ENCODE data around the gene SERPING1.

Gene SERPING1

DNA sequence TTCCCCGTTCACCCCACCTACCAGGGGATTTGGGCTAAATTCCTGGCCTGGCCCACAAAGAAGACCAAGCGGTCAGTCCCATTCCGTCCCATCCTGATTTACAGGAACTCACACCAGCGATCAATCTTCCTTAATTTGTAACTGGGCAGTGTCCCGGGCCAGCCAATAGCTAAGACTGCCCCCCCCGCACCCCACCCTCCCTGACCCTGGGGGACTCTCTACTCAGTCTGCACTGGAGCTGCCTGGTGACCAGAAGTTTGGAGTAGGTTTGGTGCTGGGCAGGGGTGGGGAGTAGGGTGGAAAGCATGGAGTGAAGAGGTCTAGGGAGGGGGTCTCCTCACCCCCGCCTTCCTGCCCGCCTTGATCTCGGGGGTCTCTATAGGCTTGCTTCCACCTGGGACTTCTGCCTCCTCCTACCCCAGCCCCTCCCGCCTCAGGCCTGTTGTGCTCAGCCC, at the start of gene SERPING1:
Gene SERPING1, plus strand, starts transcription at position 225 of the 455 bp plus-strand sequence. CDS start 586 bp downstream, outside the sequence.
- Histone ChIP-seq H3K9ac (ENCODE audit: low read depth, low read length) (peak within 1 kb of the TSS; percentile 46), H3K4me1 (ENCODE audit: insufficient read depth, low read length) (peaks cover 17% of the 10 kb centered on the region), H3K36me3 (ENCODE audit: insufficient read depth, low read length) (no peaks in the 10 kb centered on the region), H3K9me3 (ENCODE audit: control insufficient read depth, insufficient read depth, low read length) (no peaks in the 10 kb centered on the region)

DNA sequence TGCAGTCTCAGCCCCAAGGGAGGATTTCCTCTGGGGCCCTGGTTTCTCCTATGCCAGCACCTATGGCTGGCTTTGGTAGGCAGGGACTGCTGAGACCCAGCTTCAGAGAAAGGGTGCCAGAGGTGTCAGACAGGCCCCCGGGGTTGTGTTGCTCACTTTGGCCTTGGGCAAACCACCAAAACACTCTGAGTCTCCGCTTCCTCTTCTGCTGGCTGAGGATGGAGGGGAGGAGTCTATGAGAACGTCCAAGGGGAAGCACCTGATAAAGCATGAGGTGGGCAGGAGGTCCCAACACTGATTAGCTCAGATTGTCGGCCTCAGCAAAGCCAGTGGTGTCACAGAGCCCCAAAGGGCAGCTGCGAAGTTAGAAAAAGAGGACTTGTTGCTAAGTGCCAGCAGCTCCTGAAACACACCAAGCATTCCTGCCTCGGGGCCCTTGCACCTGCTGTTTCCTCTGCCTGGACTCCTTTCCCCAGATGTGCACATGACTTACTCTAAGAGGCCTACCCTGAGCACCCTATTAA, 49.6 kb upstream of the SERPING1 start:
- Histone ChIP-seq H3K9me3 (ENCODE audit: control insufficient read depth, insufficient read depth, low read length) (no peaks in the 10 kb centered on the region), H3K36me3 (ENCODE audit: insufficient read depth, low read length) (no peaks in the 10 kb centered on the region; the same call in 1 of the 2 replicates), H3K9ac (ENCODE audit: low read depth, low read length) (no peak overlapping the region), H3K4me1 (ENCODE audit: insufficient read depth, low read length) (peaks cover 17% of the 10 kb centered on the region)

DNA sequence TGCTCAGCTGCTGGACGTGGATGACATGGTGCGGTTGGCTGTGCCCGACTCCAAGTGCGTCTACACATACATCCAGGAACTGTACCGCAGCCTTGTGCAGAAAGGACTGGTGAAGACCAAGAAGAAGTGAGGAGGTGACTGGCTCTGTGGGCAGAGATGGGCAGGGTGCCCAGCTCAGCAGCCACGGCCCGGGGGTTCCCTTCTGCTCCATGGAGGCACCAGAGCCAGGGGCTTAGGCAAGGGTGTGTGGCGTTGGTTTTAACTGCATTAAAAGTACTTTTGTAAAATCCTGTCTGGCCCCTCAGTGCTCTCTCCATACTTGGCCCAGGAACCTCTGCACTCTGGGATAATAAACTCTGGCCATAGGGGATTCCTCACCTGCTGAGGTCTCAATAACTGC, 47.5 kb upstream of the SERPING1 start:
- H3K9me3 ChIP-seq (ENCODE audit: control insufficient read depth, insufficient read depth, low read length): no peaks in the 10 kb centered on the region
- H3K36me3 ChIP-seq (ENCODE audit: insufficient read depth, low read length): no peaks in the 10 kb centered on the region; the same call in 1 of the 2 replicates
- peaks cover 7% of the 10 kb centered on the region; the same call in 1 of the 2 replicates for H3K4me1 ChIP-seq (ENCODE audit: insufficient read depth, low read length)
- no peak overlapping the region for H3K9ac ChIP-seq (ENCODE audit: low read depth, low read length)

DNA sequence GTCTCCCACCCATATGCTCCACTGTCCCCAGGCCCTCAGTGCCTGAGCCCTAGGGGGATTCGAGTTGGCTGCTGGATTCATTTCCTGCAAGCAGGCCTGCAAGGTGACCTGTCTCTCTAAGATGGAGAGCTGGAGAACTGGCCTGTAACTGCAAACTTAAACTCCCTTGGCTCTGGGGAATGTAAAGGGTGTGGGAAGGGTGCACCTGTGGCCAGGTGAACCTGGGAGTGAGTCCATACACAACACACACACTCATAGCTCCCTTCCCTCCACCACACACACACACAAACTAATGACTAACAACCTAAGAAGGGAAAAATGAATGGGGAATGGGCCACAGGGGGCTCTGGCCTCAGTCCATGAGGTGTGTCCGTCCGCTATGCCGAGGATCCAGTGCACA, 45.5 kb upstream of the SERPING1 start:
- Histone ChIP-seq H3K9me3 (ENCODE audit: control insufficient read depth, insufficient read depth, low read length) (no peaks in the 10 kb centered on the region), H3K36me3 (ENCODE audit: insufficient read depth, low read length) (no peaks in the 10 kb centered on the region; the same call in 1 of the 2 replicates), H3K4me1 (ENCODE audit: insufficient read depth, low read length) (peaks cover 7% of the 10 kb centered on the region; the same call in 1 of the 2 replicates), H3K9ac (ENCODE audit: low read depth, low read length) (no peak overlapping the region)

DNA sequence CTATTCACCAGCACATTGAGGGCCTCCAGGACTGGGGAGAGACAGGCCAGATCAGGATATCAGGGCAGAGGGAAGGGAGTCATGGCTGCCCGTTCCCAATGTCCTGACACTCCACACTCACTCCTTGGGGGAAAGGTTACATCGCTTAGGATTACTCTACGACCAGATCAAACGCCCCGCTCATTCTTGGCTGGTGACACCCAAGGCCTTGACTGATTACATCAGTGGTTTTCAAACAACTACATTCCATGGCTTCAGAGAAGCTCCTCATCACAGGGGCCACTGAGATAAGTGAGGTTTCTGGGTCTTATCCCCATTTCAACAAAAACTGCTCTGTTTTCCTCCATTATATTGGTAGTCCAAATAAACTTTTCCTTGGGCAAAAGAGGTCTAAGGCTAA, 45.0 kb upstream of the SERPING1 start:
- H3K4me1 ChIP-seq (ENCODE audit: insufficient read depth, low read length): peaks cover 2% of the 10 kb centered on the region; the same call in 1 of the 2 replicates
- H3K36me3 ChIP-seq (ENCODE audit: insufficient read depth, low read length): no peaks in the 10 kb centered on the region; the same call in 1 of the 2 replicates
- no peaks in the 10 kb centered on the region for H3K9me3 ChIP-seq (ENCODE audit: control insufficient read depth, insufficient read depth, low read length)
- no peak overlapping the region for H3K9ac ChIP-seq (ENCODE audit: low read depth, low read length)

DNA sequence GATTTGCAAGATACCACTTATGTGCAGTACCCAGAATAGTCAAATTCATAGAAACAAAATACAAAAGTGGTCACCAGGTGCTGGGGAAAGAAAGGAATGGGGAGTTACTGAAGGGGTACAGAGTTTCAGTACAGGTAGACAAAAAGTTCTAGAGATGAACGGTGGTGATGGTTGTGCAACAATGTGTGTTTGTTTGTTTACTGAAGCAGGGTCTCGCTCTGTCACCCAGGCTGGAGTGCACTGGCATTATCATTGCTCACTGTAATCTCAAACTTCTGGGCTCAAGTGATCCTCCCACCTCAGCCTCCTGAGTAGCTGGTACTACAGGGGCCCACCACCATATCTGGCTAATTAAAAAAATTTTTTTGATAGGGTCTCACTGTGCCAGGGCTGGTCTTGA, 42.1 kb upstream of the SERPING1 start:
- H3K9me3 ChIP-seq (ENCODE audit: control insufficient read depth, insufficient read depth, low read length): no peaks in the 10 kb centered on the region
- H3K36me3 ChIP-seq (ENCODE audit: insufficient read depth, low read length): no peaks in the 10 kb centered on the region; the same call in 1 of the 2 replicates

DNA sequence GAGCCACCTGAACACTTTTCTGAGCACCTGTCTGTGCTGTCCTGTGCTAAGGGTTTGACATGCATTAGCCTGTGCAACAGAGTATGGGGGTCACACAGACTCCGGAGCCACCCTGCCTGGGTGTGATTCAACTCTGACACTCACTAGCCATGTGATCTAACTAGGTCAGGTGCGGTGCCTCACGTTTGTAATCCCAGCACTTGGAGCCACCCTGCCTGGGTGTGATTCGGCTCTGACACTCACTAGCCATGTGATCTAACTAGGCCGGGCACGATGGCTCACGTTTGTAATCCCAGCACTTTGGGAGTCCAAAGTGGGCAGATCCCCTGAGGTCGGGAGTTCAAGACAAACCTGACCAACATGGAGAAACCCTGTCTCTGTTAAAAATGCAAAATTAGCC, 41.4 kb upstream of the SERPING1 start:
- Histone ChIP-seq H3K9ac (ENCODE audit: low read depth, low read length) (no peak overlapping the region), H3K9me3 (ENCODE audit: control insufficient read depth, insufficient read depth, low read length) (no peaks in the 10 kb centered on the region), H3K4me1 (ENCODE audit: insufficient read depth, low read length) (no peaks in the 10 kb centered on the region), H3K36me3 (ENCODE audit: insufficient read depth, low read length) (no peaks in the 10 kb centered on the region; the same call in 1 of the 2 replicates)

More for the DNA sequence above, 42.1 kb upstream of the SERPING1 start:
- H3K4me1 ChIP-seq (ENCODE audit: insufficient read depth, low read length): no peaks in the 10 kb centered on the region
- H3K9ac ChIP-seq (ENCODE audit: low read depth, low read length): no peak overlapping the region

DNA sequence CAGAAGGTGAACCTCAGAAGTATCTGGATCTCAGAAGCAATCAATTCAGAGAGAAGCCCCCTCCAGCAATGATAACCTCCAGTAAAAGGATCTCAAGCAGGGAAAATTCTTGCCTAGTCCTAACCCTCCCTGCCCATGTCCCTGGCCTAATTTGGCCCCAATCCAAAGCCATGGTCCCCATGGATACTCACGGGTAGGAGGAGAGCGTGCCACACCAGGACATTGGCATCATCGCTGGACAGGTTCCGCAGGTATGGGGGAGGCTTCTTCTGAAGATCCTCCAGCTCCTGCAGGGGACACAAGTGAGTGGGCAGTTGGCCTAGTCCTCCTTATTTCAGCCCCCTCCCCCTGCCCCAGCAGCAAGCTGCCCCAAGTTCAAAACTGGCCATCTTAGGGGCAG, 37.3 kb upstream of the SERPING1 start:
- no peaks in the 10 kb centered on the region for H3K9me3 ChIP-seq (ENCODE audit: control insufficient read depth, insufficient read depth, low read length)
- no peak overlapping the region for H3K9ac ChIP-seq (ENCODE audit: low read depth, low read length)
- peaks cover 6% of the 10 kb centered on the region; the same call in 1 of the 2 replicates for H3K4me1 ChIP-seq (ENCODE audit: insufficient read depth, low read length)
- no peaks in the 10 kb centered on the region for H3K36me3 ChIP-seq (ENCODE audit: insufficient read depth, low read length)

DNA sequence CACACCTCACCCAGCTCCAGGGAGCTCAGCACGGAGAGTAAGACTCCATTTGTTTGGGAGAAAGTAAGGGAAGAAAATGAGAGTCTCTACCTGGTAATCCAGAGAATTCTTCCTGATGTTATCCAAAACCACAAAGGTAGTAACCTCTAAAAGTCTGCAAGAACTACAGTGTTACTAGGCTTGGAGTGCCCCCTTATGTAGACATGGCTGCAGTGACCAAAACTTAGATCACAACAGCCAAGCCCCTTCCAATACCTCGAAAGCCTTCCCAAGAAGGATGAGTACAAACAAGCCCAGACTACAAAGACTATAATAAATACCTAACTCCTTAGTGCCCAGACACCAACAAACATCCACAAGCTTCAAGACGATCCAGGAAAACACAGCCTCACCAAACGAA, 34.9 kb upstream of the SERPING1 start:
- H3K9ac ChIP-seq (ENCODE audit: low read depth, low read length): no peak overlapping the region
- no peaks in the 10 kb centered on the region for H3K36me3 ChIP-seq (ENCODE audit: insufficient read depth, low read length)
- H3K4me1 ChIP-seq (ENCODE audit: insufficient read depth, low read length): peaks cover 6% of the 10 kb centered on the region
- no peaks in the 10 kb centered on the region for H3K9me3 ChIP-seq (ENCODE audit: control insufficient read depth, insufficient read depth, low read length)

DNA sequence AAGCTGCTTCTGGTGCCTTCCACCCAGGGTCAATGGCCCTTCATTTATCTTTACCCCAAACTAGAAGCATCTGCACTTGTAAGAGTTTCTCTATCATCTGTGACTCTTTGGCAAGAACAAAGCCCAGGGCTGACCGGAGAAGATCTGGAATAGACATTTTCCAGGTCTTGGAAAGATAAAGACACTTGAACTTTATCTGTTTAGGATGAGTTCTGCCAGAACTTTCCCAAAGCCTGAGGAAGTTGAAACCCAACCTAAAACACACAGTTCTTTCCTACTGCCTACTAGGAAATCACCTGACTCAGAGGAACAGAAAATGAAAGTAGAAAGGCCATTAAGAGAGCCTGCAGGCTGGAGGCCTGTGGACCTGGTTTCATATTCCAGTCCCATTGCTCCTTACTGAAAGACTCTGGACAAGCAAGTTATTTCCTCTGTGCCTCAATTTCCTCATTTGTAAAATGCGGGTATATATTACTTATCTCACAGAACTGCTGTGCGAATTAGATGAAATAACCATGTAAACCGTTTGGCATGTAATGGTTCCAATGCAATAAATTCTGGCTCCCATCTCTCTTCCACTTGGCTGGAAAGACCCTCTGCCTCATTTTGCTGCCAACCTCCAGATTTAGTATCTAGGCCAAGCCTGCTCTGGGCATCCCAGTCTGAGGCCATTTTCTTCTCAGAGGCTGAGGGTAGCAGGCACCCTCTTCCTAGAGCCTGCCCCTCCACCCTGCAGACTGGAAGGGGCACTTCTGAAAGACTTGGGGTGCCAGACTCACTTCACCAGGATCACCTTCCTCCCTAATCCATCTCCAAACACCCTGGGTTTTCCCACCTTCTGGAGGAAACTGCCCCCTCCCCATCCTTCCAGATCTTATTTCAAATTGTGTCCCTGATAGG, 31.2 kb upstream of the SERPING1 start:
- H3K4me1 ChIP-seq (ENCODE audit: insufficient read depth, low read length): peaks cover 6% of the 10 kb centered on the region
- H3K36me3 ChIP-seq (ENCODE audit: insufficient read depth, low read length): no peaks in the 10 kb centered on the region
- H3K9ac ChIP-seq (ENCODE audit: low read depth, low read length): peak overlapping the region; percentile 15; the same call in 1 of the 2 replicates
- no peaks in the 10 kb centered on the region for H3K9me3 ChIP-seq (ENCODE audit: control insufficient read depth, insufficient read depth, low read length)

DNA sequence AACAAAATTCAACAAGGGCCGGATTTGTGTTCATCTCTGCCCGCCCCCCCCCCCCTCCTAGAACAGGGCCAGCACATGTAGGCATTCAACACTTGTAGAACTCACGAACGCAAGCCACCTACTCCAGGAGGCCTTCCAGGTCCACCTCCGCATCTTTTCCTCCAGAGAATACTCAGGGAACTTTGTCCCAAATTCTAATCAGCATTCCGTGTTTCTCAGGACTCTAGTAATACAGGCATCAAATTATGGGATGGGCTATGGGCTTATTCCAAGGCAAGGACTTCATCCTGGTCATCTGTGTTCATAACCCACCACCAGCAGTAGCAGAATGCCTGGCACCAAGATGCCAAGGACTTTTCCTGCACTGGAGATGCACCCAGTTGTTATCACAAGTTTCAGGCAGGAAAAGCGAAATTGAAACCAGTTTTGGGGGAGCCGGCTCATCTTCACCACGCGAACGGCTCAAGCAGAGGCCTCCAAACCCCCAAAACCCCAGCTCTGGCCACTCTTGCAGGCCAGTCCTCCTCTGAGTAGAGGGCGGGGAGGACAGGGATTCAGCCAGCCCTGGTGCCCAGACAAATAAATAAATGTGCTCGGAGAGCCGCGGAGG, 30.5 kb upstream of the SERPING1 start:
- Histone ChIP-seq H3K9ac (ENCODE audit: low read depth, low read length) (peak overlapping the region; percentile 89), H3K9me3 (ENCODE audit: control insufficient read depth, insufficient read depth, low read length) (no peaks in the 10 kb centered on the region), H3K4me1 (ENCODE audit: insufficient read depth, low read length) (peaks cover 5% of the 10 kb centered on the region), H3K36me3 (ENCODE audit: insufficient read depth, low read length) (no peaks in the 10 kb centered on the region)

DNA sequence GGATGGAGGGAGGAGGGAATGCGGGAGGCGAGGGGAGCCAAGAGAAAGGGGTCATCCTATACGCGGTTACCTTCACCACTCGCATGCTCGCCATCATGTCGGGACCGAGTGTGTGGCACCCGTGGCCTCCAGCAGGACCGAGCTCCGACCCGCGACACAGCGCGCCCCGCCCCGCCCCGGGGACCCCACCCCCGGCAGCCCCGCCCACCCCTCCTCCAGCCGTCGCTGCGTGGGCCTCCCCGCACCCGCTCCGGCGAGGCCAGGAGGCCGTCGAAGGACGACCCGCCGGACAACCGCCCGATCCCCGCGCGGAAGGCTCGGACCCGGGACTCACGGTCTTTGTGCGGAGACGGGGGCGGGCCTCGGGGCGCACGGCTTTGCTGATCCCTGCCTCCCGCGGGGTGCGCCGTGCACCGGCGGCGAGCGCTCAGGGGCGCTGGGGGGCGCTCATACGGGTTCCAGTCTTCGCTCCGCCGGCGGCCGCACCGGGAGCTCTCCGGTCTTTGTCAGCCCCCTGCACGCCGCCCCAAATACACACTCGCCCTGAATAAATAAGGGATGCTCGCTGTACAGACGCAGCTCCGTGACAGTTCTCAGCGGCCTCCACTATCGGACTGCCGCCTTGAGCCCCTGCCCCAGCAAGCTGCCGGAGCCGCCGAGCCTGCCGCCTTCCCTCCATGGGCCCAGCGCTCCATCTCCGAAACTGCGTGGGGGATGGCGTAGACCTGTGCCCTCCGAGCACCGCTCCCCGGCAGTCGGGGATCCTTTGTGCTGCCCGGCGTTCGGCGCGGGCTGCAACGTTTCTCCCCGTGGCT, 29.8 kb upstream of the SERPING1 start, which contains the start of gene UBE2L6:
Gene UBE2L6, minus strand, starts transcription at position 158 of the 815 bp plus-strand sequence. Its CDS starts 61 bp downstream, at position 97.
- Histone ChIP-seq H3K36me3 (ENCODE audit: insufficient read depth, low read length) (no peaks in the 10 kb centered on the region), H3K9me3 (ENCODE audit: control insufficient read depth, insufficient read depth, low read length) (no peaks in the 10 kb centered on the region), H3K9ac (ENCODE audit: low read depth, low read length) (peak within 1 kb of the TSS; percentile 89), H3K4me1 (ENCODE audit: insufficient read depth, low read length) (no peaks in the 10 kb centered on the region; the same call in 1 of the 2 replicates)

DNA sequence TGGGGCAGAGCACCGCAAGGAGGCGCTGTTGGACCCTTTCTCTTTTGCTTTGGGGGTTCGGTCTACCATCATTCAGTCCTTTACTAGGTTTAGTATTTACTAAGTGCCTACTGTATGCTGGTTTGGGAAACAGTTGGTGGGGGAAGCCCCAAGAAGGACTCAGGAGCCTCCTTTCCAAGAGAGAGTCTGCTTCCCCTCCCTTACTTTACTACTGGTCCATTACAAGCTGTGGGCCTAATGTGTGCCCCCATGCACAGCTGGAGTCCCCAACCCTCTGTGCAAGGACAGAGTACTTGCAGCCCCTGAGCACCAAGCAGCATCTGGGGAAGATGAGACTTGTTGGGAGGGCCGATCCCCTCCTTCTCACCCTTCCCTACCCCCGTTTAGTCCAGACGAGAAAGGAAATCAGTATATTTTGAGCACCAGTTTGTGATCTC, 29.1 kb upstream of the SERPING1 start:
- H3K36me3 ChIP-seq (ENCODE audit: insufficient read depth, low read length): no peaks in the 10 kb centered on the region
- H3K9me3 ChIP-seq (ENCODE audit: control insufficient read depth, insufficient read depth, low read length): no peaks in the 10 kb centered on the region
- H3K9ac ChIP-seq (ENCODE audit: low read depth, low read length): peak overlapping the region; percentile 89; the same call in 1 of the 2 replicates
- no peaks in the 10 kb centered on the region; the same call in 1 of the 2 replicates for H3K4me1 ChIP-seq (ENCODE audit: insufficient read depth, low read length)

Data from ES-I3 (cell line).